ENCODE measurements around the gene PRPH.
A peak's percentile ranks its signal among the peaks of the same experiment; 100 is the strongest.
"Not testable (repeated sequence)": the region's sequence is repeated elsewhere in the genome, so short reads cannot be mapped to it uniquely, and the experiment has no call there.

Gene PRPH

GRCh38 chr12:49333778-49334177 is 38.8 kb downstream of the PRPH start:
- DNase-seq (ENCODE audit: low spot score): not testable (repeated sequence)

GRCh38 chr12:49334226-49334625 is 39.3 kb downstream of the PRPH start:
- no peak for DNase-seq (ENCODE audit: low spot score)

- no peak for DNase-seq (ENCODE audit: low spot score)
Measured at GRCh38 chr12:49334681-49335080, 39.7 kb downstream of the PRPH start.

GRCh38 chr12:49335118-49335954 is 40.4 kb downstream of the PRPH start:
- no peak for DNase-seq (ENCODE audit: low spot score)

GRCh38 chr12:49335955-49336644 is 41.2 kb downstream of the PRPH start:
- DNase-seq (ENCODE audit: low spot score): no peak

GRCh38 chr12:49336645-49337584 is 42.0 kb downstream of the PRPH start, which contains the start of gene C1QL4:
Gene C1QL4, minus strand, starts transcription at chr12:49337188. Its CDS starts 711 bp downstream, at chr12:49336477.
- peak; percentile 87 for DNase-seq (ENCODE audit: low spot score)

- DNase-seq (ENCODE audit: low spot score): no peak
Measured at GRCh38 chr12:49338830-49339463, 44.0 kb downstream of the PRPH start.

GRCh38 chr12:49339464-49339861 is 44.5 kb downstream of the PRPH start:
- DNase-seq (ENCODE audit: low spot score): no peak

- no peak for DNase-seq (ENCODE audit: low spot score)
Measured at GRCh38 chr12:49340095-49340870, 45.3 kb downstream of the PRPH start.

- no peak for DNase-seq (ENCODE audit: low spot score)
Measured at GRCh38 chr12:49340971-49341776, 46.2 kb downstream of the PRPH start.

GRCh38 chr12:49341777-49342065 is 46.8 kb downstream of the PRPH start:
- no peak for DNase-seq (ENCODE audit: low spot score)

GRCh38 chr12:49342066-49342913 is 47.3 kb downstream of the PRPH start:
- DNase-seq (ENCODE audit: low spot score): peak; percentile 58

GRCh38 chr12:49342914-49343731 is 48.2 kb downstream of the PRPH start:
- no peak for DNase-seq (ENCODE audit: low spot score)

GRCh38 chr12:49344486-49345050 is 49.6 kb downstream of the PRPH start:
- DNase-seq (ENCODE audit: low spot score): no peak

- DNase-seq (ENCODE audit: low spot score): no peak
Measured at GRCh38 chr12:49345051-49345824, 50.3 kb downstream of the PRPH start.

GRCh38 chr12:49345825-49346658 is 51.1 kb downstream of the PRPH start:
- no peak for DNase-seq (ENCODE audit: low spot score)

Measured in AG08395 (cell line).